ENCODE data around the gene PABPC3.
A peak's percentile ranks its signal among the peaks of the same experiment; 100 is the strongest.

Gene PABPC3

GRCh38 chr13:25112695-25113255, 16.8 kb downstream of the PABPC3 start:
- DNase-seq, result no peak

- DNase-seq, result peak; percentile 65
Measured at GRCh38 chr13:25114220-25114619, 18.3 kb downstream of the PABPC3 start.

- no peak for DNase-seq
Measured at GRCh38 chr13:25116044-25116443, 20.1 kb downstream of the PABPC3 start.

GRCh38 chr13:25117312-25117711, 21.4 kb downstream of the PABPC3 start:
- no peak for DNase-seq

- no peak for DNase-seq
Measured at GRCh38 chr13:25118378-25118905, 22.5 kb downstream of the PABPC3 start.

GRCh38 chr13:25130944-25131343, 35.0 kb downstream of the PABPC3 start:
- DNase-seq, result no peak

GRCh38 chr13:25131881-25132420, 36.0 kb downstream of the PABPC3 start:
- no peak for DNase-seq

- DNase-seq, result no peak
Measured at GRCh38 chr13:25132751-25133390, 36.9 kb downstream of the PABPC3 start.

GRCh38 chr13:25135896-25136295, 40.0 kb downstream of the PABPC3 start:
- no peak for DNase-seq

- DNase-seq, result no peak
Measured at GRCh38 chr13:25136880-25137787, 41.2 kb downstream of the PABPC3 start.

GRCh38 chr13:25137788-25138115, 41.8 kb downstream of the PABPC3 start:
- DNase-seq, result no peak

- DNase-seq, result no peak
Measured at GRCh38 chr13:25141042-25141441, 45.1 kb downstream of the PABPC3 start.

GRCh38 chr13:25143706-25144105, 47.8 kb downstream of the PABPC3 start:
- DNase-seq, result no peak

GRCh38 chr13:25147638-25148401, 51.9 kb downstream of the PABPC3 start:
- no peak for DNase-seq

GRCh38 chr13:25148402-25148771, 52.5 kb downstream of the PABPC3 start:
- no peak for DNase-seq

All from HCEC 1CT (cell line).